Ureter (tissue), 1 donor: ENCODE measurements around the gene ZC3H7B. TPM values are rescaled to one million over a fixed set of nuclear protein-coding genes. Genes with fewer than 3 reads are reported as not detected.

Source experiments
- DNase-seq: peaks from one replicate; pipeline ENCODE4 v3.0.0-alpha.2; 2020; ENCODE audit warnings: low spot score
- total RNA-seq: library from RNA; stranded (reverse); gene quantifications from one replicate; pipeline ENCODE4 v1.2.4, GENCODE V29; 2023
- donor health status: DM: yes; HTN: yes; CAD: no.

Gene ZC3H7B
- total RNA-seq, 1 donor from 2014 or later, result 65.9 TPM

GRCh38 chr22:41356430-41357028 is 55.2 kb downstream of the ZC3H7B start:
- DNase-seq, result no peak

DNA sequence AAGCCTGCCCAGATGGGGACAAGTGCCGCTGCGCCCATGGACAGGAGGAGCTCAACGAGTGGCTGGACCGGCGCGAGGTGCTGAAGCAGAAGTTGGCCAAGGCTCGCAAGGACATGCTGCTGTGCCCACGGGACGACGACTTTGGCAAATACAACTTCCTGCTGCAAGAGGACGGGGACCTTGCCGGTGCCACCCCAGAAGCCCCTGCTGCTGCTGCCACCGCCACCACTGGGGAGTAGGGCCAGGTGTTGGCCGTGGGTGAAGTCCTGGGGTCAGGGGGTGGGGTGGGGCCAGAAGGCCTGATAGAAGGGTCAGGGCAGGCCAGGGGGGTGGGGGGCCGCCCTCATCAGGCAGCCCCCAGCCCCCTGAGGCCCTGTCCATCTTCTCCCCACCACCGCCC is 55.9 kb downstream of the ZC3H7B start:
- DNase-seq, result no peak

GRCh38 chr22:41358927-41359326 is 57.6 kb downstream of the ZC3H7B start:
- no peak for DNase-seq

DNA sequence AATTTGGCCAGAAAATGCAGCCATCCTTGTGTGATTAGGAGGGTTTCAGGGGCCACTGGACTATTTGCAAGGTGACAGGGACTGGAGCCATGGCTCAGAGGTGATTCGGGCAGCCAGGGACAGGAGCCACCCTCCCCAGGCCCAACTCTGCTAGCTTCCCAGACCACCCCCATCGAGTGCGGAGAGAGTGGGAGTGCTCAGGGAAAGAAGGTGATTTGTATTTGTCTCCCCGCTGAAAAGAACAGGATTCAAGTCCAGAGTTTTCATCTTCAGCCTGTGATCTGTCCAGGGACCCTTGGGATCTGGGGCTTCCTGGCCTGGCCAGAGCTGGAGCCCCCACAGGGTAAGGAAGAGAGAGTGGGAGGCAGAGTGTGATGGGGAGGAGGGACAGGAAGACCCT is 58.1 kb downstream of the ZC3H7B start:
- DNase-seq, result no peak

GRCh38 chr22:41360126-41360525 is 58.8 kb downstream of the ZC3H7B start:
- DNase-seq, result no peak

DNA sequence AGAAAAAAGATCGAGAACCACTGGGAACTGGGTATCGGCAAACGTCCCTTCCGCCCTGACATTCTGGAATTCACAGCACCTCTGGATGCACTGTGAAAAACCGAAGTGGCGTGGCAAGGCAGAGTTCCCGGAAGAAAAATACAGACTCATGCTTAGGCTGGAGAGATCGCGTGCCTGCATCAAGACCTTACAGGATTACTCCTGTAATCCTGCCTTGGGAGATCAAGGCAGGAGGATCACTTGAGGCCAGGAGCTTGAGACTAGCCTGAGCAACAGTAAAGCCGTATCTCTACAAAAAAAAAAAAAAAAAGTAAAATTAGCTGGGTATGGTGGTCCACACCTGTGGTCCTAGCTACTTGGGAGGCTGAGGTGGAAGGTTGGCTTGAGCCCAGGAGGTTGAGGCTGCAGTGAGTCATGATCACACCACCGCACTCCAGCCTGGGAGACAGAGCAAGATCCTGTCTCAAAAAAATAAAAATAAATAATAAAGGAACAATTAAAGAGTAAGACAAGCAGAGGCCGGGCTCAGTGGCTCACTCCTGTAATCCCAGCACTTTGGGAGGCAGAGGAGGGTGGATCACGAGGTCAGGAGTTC is 60.5 kb downstream of the ZC3H7B start:
- no peak for DNase-seq

- no peak for DNase-seq
Measured at GRCh38 chr22:41362615-41363014, 61.3 kb downstream of the ZC3H7B start.

- DNase-seq, result no peak
Measured at GRCh38 chr22:41364233-41364632, 62.9 kb downstream of the ZC3H7B start.

DNA sequence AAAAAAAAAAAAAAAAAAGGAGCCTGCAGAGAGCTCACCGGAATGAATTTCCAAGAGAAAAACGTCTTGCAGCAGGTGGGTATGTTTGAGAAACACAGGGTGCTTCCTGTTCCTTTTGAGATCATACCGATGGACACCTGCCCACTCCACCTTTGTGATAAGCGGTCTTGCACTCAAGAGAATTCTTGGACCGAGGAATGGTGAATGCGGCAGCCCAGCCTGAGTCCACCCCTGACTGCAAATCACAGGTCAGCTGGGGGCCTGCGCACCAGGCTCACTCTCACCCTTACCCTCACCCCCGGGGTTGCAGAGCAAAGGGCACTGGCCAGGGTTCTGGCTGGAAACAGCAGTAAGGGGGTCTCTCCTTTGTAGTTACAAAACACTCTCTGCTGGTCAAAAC is 63.6 kb downstream of the ZC3H7B start:
- no peak for DNase-seq

DNA sequence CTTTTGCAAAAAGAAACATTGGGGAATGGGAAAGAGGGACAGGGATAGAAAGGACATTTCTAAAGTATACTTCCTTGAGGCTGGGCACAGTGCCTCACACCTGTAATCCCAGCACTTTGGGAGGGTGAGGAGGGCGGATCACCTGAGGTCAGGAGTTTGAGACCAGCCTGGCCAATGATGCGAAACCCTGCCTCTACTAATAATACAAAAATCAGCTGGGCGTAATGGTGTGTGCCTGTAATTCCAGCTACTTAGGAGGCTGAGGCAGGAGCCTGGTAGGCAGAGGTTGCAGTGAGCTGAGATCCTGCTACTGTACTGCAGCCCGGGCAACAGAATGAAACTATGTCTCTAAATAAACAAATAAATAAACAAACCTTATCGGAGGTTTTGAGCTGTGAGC is 64.1 kb downstream of the ZC3H7B start:
- no peak for DNase-seq

- DNase-seq, result no peak
Measured at GRCh38 chr22:41366323-41367029, 65.2 kb downstream of the ZC3H7B start.

- peak; percentile 96 for DNase-seq
Measured at GRCh38 chr22:41367039-41367679, 65.8 kb downstream of the ZC3H7B start.

DNA sequence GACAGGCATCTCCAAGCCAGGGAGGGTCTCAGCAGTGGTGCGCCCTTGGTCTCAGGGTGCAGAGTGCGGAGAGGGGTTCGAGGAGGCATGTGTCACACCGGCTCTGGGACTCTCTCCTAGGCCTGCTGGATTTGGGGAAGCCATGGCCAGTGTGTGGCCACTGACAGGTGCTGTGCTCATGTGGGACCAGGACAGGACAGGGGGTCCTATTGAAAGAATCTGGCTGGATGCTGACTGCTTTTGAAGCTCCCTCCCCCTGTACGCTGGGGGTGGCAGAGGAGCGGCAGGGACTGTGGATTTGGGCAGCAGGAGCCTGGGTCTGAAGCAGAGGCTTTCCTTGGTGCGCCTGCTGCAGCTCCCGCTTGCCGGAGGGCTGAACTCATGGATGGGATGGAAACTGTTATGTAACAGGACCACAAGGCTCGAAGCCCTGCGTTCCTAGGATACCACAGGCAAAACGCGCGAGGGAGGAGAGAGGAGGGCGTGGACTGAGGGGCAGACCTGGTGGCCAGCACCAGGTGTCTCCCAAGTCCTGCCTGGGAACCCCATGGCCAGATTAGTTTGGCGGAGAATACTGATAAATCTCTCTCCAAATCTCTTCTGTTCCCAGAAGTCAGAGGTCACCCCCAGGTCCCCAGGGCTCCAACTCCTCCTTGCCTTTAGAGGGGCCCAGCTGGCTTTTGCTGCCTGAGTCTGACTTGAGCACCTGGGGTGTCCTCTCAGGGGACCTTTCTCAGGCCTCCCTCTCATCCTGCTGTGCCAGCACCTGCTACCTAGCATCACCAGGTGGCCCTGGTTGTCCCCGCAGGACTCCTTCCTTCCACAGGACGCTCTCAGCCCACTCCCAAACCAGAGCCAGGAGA is 66.6 kb downstream of the ZC3H7B start:
- DNase-seq, result no peak

GRCh38 chr22:41368543-41369423 is 67.5 kb downstream of the ZC3H7B start:
- DNase-seq, result no peak

DNA sequence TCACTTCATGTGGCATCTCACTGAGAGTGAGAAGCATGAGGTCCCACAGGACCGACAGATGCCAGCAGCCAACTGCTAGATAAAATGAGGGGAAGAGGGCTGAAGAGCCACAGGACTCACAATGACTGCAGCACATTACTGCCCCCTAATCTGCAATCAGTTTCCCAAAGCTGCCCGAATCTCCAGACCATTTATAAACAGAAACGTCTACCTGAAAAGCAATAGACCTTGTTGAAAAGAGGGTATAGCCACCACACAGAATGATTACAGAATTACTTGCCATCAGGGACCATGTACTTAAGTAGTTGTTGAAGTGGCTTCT is 68.1 kb downstream of the ZC3H7B start:
- no peak for DNase-seq

GRCh38 chr22:41369837-41370236 is 68.5 kb downstream of the ZC3H7B start:
- no peak for DNase-seq

GRCh38 chr22:41377846-41378245 is 76.5 kb downstream of the ZC3H7B start:
- no peak for DNase-seq

DNA sequence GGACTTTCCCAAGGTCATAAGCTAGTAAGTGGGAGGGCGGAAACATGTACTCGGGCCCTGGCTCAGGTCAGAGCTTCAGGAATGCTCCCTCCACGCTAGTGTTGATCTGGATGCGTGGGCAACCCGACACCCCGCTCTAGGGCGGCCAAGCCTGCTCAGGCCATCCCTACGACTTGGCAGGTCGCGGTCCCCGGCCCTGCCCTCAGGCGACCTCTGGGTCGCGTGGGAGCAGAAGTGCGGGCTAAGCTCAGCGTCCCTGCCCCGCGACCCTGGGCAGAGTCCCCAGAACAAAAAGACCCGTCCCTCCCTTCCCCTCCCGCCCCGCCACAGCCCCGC is 79.6 kb downstream of the ZC3H7B start:
- no peak for DNase-seq

DNA sequence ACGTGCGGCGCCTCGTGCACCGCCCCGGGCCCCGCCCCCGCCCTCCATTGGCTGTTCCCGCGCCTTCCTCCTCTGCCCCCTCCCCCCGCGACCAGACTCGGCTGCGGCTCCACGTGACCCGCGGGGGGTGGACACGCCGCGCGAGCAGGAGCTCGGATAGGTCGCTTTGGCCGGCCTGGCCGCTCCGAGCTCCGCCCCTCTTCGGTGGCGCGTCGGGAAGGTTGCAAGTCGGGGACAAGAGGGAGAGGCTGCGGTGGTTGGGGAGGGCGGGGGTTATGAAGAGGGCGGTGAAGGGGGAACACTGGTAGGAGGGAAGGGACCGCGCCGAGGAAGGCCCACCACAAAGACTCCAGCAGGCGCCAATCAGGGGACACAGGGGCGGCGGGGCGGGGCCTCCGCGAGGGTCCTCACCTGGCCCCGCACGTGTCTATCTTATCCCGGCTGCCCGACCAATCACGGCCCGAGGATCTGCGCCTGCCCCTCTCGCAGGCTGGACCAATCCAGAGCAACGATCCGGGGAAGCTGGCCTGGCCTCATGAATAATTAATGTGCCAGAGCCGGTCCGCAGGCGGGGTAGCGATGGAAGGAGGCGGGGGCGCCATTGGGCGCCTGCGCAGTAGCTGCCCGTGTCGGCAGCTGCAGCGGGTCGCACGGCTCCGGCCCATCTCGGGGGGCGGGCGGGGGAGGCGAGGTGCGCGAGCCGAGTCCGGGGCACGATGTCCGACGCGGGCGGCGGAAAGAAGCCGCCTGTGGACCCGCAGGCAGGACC is 80.2 kb downstream of the ZC3H7B start, which contains the start of gene TEF:
TSS of gene TEF (plus strand) at position 614 of the 769 bp plus-strand sequence. CDS start at position 717, 103 bp downstream.
- DNase-seq, result peak; percentile 99

GRCh38 chr22:41382098-41382578 is 80.8 kb downstream of the ZC3H7B start:
- DNase-seq, result peak; percentile 83
